K562 (cell line): ENCODE results near the gene EVI2B. TPM values are rescaled to one million over a fixed set of nuclear protein-coding genes. Genes with fewer than 3 reads are reported as not detected.
A peak's percentile ranks its signal among the peaks of the same experiment; 100 is the strongest.

Source experiments
- ARID1B ChIP-seq: fragments of 450-650 bp; IDR thresholded peaks from 2 replicates; pipeline ENCODE4 v1.6.1; 2016; ENCODE audit warnings: antibody characterized with exemption, mild to moderate bottlenecking, inconsistent platforms
- BCOR ChIP-seq: fragments of 450-650 bp; IDR thresholded peaks from 2 replicates; pipeline ENCODE4 v1.6.1; 2016
- GTF2E2 ChIP-seq: fragments of 200-800 bp; sonication (Bioruptor generic); IDR thresholded peaks from 2 replicates; pipeline ENCODE4 v1.6.1; 2016; ENCODE audit warnings: missing genetic modification characterization, missing compliant biosample characterization
- HDAC1 ChIP-seq, 2 experiments: fragments of 450-650 bp; IDR thresholded peaks; 2 replicates each; pipeline ENCODE4 v1.6.1; 2016 to 2017; ENCODE audit warnings: inconsistent platforms in 1 of 2, mild to moderate bottlenecking in 1 of 2, moderate library complexity in 1 of 2
- HDAC2 ChIP-seq: fragments of 450-650 bp; IDR thresholded peaks from 2 replicates; pipeline ENCODE4 v1.6.1; 2016; ENCODE audit warnings: mild to moderate bottlenecking
- NCOA1 ChIP-seq: fragments of 450-650 bp; IDR thresholded peaks from 2 replicates; pipeline ENCODE4 v1.6.1; 2016; ENCODE audit warnings: low read depth
- NCOA4 ChIP-seq: fragments of 450-650 bp; IDR thresholded peaks from 2 replicates; pipeline ENCODE4 v1.6.1; 2018; ENCODE audit warnings: mild to moderate bottlenecking; ENCODE audit not compliant: partially characterized antibody
- PHB2 ChIP-seq: fragments of 450-650 bp; IDR thresholded peaks from 2 replicates; pipeline ENCODE4 v1.6.1; 2017; ENCODE audit warnings: low read depth
- SMARCA4 ChIP-seq: fragments of 450-650 bp; IDR thresholded peaks from 2 replicates; pipeline ENCODE4 v1.6.1; 2016
- SNRNP70 ChIP-seq: fragments of 200-400 bp; formaldehyde crosslinking; optimal IDR thresholded peaks from 2 replicates; pipeline ENCODE3; 2017; ENCODE audit warnings: low read depth, low read length
- SUPT5H ChIP-seq: fragments of 450-650 bp; IDR thresholded peaks from 2 replicates; pipeline ENCODE4 v1.6.1; 2016
- TCF3 ChIP-seq: sonication (generic); formaldehyde crosslinking; IDR thresholded peaks from 2 replicates; pipeline ENCODE4 v1.4.0; 2020; ENCODE audit warnings: mild to moderate bottlenecking, missing genetic modification reagents
- ZEB2 ChIP-seq: fragments of 450-650 bp; IDR thresholded peaks from 2 replicates; pipeline ENCODE4 v1.6.1; 2016
- ZNF699 ChIP-seq: fragments of 250-450 bp; sonication (Bioruptor Pico); IDR thresholded peaks from 2 replicates; pipeline ENCODE4 v1.8.0; 2021; ENCODE audit warnings: mild to moderate bottlenecking, moderate library complexity; ENCODE audit not compliant: insufficient replicate concordance
- polyA plus RNA-seq, 8 experiments: library from polyadenylated mRNA; depleted of rRNA in 4 of 8; stranded (reverse) in 5 of 8; unstranded in 3 of 8; fragments of >200 nt; fragmentation: Nextera tagmentation in 2 of 8; fragmentation: Illumina TruSeq in 1 of 8; extraction: Ambion mirVana in 2 of 8; extraction: Trizol in 1 of 8; gene quantifications; 2 replicates each; pipeline versions ENCODE4 v1.2.1 to v1.2.3, GENCODE V29; 2011 to 2014; ENCODE audit warnings: inconsistent platforms in 1 of 8, missing spikeins in 1 of 8
- total RNA-seq, 7 experiments: library from RNA; depleted of rRNA in 6 of 7; stranded (reverse); fragments of >200 nt in 6 of 7; fragmentation: Illumina TruSeq in 2 of 7; extraction: Trizol in 2 of 7; gene quantifications; 2 replicates each; pipeline versions ENCODE4 v1.2.1 to v1.2.3, GENCODE V29; 2011 to 2021; ENCODE audit warnings: low replicate concordance in 1 of 7
- TF ChIP-seq, protein P1 (sequence below): sonication (generic); formaldehyde crosslinking; IDR thresholded peaks from 2 replicates; pipeline ENCODE4 v1.8.0; 2022; ENCODE audit warnings: missing genetic modification reagents, mild to moderate bottlenecking, borderline replicate concordance
- TF ChIP-seq, protein P2 (sequence below): sonication (generic); IDR thresholded peaks from 2 replicates; pipeline ENCODE4 v1.6.1; 2016
- TF ChIP-seq, protein P3 (sequence below): fragments of 250-450 bp; sonication (Bioruptor Pico); IDR thresholded peaks from 2 replicates; pipeline ENCODE4 v1.5.0; 2020; ENCODE audit warnings: mild to moderate bottlenecking, borderline replicate concordance
- TF ChIP-seq, protein P4 (sequence below): fragments of 450-650 bp; IDR thresholded peaks from 2 replicates; pipeline ENCODE4 v1.6.1; 2016; ENCODE audit warnings: antibody characterized with exemption
- TF ChIP-seq, protein P5 (sequence below): fragments of 450-650 bp; formaldehyde crosslinking; conservative IDR thresholded peaks from 2 replicates; pipeline ENCODE4 v1.4.0; 2022; ENCODE audit warnings: mild to moderate bottlenecking, missing genetic modification characterization
- TF ChIP-seq, protein P6 (sequence below): fragments of 450-650 bp; IDR thresholded peaks from 2 replicates; pipeline ENCODE4 v1.6.1; 2016; ENCODE audit warnings: low read depth, mild to moderate bottlenecking, moderate library complexity

Gene EVI2B
- total and polyA plus RNA-seq, 9 of the 15 experiments (the other 6 are each of a cell fraction or from before 2014, with no cell fraction given), result 0.54 to 8.0 (median 2.5) TPM

DNA sequence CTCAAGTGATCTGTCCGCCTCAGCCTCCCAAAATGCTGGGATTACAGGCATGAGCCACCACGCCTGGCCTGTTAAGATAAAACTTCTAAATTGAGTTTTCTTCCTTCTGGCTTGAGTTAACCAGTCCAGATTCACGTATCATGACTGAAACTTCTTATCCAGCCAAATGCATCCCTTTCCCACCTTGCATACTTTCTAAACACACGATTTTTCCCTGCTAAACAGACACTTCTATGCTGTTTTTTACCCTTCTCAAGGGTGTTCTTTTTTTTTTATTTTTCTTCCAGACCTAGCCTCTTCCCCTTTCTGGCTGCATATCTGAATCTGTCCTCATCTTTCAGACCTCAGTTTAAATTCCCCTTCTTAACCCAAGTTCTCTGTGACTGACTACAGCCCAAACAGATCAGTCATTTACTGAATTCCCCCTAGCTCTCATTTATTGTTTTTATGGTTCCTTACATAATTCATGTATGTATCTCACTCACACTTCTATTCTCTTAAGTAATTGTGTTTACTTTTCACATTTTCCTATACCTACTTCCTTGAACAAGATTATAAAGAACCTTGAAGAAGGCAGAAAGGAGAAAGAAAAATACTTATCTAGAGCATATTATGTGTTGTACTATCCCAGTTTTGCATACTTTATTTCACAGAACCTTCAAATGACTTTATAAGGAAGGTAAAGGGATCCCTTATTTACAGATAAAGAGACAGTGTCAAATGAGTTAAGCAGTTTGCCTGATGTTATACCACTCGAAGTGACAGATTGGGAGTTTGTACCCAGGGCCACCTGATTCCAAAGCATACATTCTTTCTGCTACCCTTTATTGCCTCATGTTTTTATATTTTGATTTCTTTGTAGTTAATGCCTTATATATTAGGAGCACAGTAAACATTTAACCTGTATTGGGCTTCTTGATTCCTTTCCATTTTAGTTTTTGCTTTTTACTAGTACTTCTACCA lies 5.2 kb downstream of the EVI2B start (continued):
- peak in 1 of 2 experiments; percentile 62; a peak in 1 of 4 replicates for TF ChIP-seq HDAC1 (IDR thresholded peaks at IDR 0.05)
- TF ChIP-seq, protein P1, sequence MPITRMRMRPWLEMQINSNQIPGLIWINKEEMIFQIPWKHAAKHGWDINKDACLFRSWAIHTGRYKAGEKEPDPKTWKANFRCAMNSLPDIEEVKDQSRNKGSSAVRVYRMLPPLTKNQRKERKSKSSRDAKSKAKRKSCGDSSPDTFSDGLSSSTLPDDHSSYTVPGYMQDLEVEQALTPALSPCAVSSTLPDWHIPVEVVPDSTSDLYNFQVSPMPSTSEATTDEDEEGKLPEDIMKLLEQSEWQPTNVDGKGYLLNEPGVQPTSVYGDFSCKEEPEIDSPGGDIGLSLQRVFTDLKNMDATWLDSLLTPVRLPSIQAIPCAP (CRISPR knock-in tag), result no peak
- TF ChIP-seq ZEB2, result 0 out of 2 replicates have a peak, but pooled peaks have one; percentile 40
- TF ChIP-seq ZNF699 (CRISPR knock-in tag), result no peak
- no peak for TF ChIP-seq PHB2
- TF ChIP-seq, protein P2, sequence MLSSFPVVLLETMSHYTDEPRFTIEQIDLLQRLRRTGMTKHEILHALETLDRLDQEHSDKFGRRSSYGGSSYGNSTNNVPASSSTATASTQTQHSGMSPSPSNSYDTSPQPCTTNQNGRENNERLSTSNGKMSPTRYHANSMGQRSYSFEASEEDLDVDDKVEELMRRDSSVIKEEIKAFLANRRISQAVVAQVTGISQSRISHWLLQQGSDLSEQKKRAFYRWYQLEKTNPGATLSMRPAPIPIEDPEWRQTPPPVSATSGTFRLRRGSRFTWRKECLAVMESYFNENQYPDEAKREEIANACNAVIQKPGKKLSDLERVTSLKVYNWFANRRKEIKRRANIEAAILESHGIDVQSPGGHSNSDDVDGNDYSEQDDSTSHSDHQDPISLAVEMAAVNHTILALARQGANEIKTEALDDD, result peak; percentile 93
- peak; percentile 88 for TF ChIP-seq ARID1B
- peak; percentile 83 for TF ChIP-seq TCF3 (CRISPR knock-in tag)
- TF ChIP-seq, protein P3, sequence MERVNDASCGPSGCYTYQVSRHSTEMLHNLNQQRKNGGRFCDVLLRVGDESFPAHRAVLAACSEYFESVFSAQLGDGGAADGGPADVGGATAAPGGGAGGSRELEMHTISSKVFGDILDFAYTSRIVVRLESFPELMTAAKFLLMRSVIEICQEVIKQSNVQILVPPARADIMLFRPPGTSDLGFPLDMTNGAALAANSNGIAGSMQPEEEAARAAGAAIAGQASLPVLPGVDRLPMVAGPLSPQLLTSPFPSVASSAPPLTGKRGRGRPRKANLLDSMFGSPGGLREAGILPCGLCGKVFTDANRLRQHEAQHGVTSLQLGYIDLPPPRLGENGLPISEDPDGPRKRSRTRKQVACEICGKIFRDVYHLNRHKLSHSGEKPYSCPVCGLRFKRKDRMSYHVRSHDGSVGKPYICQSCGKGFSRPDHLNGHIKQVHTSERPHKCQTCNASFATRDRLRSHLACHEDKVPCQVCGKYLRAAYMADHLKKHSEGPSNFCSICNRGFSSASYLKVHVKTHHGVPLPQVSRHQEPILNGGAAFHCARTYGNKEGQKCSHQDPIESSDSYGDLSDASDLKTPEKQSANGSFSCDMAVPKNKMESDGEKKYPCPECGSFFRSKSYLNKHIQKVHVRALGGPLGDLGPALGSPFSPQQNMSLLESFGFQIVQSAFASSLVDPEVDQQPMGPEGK (CRISPR knock-in tag), result no peak
- TF ChIP-seq, protein P4, sequence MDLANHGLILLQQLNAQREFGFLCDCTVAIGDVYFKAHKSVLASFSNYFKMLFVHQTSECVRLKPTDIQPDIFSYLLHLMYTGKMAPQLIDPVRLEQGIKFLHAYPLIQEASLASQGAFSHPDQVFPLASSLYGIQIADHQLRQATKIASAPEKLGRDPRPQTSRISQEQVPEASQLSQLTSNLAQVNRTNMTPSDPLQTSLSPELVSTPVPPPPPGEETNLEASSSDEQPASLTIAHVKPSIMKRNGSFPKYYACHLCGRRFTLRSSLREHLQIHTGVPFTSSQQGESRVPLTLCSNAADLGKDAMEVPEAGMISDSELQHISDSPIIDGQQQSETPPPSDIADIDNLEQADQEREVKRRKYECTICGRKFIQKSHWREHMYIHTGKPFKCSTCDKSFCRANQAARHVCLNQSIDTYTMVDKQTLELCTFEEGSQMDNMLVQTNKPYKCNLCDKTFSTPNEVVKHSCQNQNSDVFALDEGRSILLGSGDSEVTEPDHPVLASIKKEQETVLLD, result 0 out of 2 replicates have a peak, but pooled peaks have one; percentile 25
- TF ChIP-seq SMARCA4, result peak; percentile 63
- TF ChIP-seq, protein P5, sequence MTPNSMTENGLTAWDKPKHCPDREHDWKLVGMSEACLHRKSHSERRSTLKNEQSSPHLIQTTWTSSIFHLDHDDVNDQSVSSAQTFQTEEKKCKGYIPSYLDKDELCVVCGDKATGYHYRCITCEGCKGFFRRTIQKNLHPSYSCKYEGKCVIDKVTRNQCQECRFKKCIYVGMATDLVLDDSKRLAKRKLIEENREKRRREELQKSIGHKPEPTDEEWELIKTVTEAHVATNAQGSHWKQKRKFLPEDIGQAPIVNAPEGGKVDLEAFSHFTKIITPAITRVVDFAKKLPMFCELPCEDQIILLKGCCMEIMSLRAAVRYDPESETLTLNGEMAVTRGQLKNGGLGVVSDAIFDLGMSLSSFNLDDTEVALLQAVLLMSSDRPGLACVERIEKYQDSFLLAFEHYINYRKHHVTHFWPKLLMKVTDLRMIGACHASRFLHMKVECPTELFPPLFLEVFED (CRISPR knock-in tag), result 0 out of 2 replicates have a peak, but pooled peaks have one; percentile 35
- TF ChIP-seq SNRNP70, result no peak
- 0 out of 2 replicates have a peak, but pooled peaks have one; percentile 18 for TF ChIP-seq SUPT5H
- peak; percentile 38; the same call in 1 of the 2 replicates for TF ChIP-seq NCOA1
- TF ChIP-seq GTF2E2, result no peak
- peak; percentile 48; the same call in 1 of the 2 replicates for TF ChIP-seq BCOR
- TF ChIP-seq, protein P6, sequence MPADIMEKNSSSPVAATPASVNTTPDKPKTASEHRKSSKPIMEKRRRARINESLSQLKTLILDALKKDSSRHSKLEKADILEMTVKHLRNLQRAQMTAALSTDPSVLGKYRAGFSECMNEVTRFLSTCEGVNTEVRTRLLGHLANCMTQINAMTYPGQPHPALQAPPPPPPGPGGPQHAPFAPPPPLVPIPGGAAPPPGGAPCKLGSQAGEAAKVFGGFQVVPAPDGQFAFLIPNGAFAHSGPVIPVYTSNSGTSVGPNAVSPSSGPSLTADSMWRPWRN, result no peak
- peak; percentile 66 for TF ChIP-seq HDAC2
- TF ChIP-seq NCOA4, result peak; percentile 35
